Endometrial microvascular endothelial cells (primary cell): Measurements from ENCODE around the gene DPP9. TPM values are rescaled to one million over a fixed set of nuclear protein-coding genes. Genes with fewer than 3 reads are reported as not detected.
"Not testable (repeated sequence)": the region's sequence is repeated elsewhere in the genome, so short reads cannot be mapped to it uniquely, and the experiment has no call there.

Experiments used
- in situ Hi-C: cut with HindIII; loops from 2 replicates; pipeline ENCODE4 v1.10.0; 2017; ENCODE audit warnings: low sequenced_read_pairs, low pct_unique_long_range_greater_than_20kb; ENCODE audit errors: inconsistent ontology term
- total RNA-seq: library from RNA; depleted of rRNA; stranded (reverse); fragments of >200 nt; gene quantifications from one replicate; pipeline ENCODE4 v1.2.3, GENCODE V29; 2015; ENCODE audit errors: inconsistent ontology term

Gene DPP9
- total RNA-seq, 1 donor from 2014 or later, result 58.5 TPM

DNA sequence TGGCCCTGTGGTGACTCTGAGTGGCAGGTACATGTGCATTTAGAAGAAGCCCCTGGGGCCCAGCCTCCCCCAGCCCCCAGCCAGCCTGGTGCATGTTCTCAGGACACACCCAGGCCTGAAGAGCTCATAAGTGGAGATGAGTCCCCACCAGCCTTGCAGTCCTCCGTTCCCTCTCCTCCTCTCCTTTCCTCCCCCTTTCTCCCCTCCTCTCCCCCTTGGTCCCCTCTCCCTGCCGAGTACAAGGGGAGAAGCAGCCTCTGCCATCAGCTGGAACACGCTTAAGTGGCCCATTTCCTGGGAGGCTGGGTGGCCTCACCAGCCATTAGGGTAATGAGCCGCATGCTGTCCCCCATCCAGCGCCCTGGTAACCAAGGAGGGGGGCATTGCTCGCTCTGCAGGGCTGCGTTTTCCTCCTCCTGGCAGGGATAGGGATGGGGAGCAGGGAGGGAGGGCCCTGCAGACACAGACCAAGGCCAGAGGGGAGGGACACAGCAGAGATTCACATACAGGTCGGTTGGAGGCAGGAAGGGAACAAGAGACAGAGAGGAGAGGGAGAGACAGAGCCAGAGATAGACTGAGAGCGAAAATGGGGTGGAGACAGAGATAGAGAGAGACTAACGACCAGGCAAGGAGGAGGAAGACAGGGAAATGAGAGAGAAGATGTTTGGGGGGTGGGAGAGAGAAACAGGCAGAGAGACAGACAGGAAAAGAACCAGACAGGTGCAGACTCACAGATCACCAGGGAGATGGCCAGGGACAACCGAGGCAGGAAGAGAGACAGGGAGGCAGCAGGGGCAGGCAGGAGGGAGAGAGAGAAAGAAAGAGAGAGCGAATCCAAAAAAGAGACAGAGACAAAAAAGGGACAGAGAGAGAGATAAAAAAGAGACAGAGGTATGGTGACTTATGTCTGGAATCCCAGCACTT, 19.3 kb upstream of the DPP9 start:
- in situ Hi-C loops, result no loop called here

- in situ Hi-C loops, result no loop called here
Observed at GRCh38 chr19:4740092-4740491, 16.4 kb upstream of the DPP9 start.

DNA sequence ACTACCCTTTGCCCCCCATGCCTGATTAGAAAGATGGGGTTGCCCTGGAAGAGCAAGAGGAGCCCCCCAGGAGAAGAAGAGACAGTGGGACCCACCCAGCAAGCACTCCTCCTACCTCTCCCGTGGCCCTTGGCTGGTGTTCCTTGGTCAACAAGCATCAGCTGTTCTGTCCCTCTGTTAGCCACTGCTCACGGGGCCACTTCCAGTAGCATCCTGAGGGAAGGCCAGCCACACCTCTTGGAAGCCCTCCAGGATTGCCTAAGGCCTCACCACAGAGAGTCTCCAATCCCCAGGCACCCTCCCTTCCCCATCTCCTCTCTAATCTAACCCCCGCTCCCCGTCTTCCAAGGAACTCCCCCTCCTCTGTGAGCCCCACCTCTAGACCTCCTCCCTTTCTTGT, 15.1 kb upstream of the DPP9 start:
- in situ Hi-C loops, result no loop called here

DNA sequence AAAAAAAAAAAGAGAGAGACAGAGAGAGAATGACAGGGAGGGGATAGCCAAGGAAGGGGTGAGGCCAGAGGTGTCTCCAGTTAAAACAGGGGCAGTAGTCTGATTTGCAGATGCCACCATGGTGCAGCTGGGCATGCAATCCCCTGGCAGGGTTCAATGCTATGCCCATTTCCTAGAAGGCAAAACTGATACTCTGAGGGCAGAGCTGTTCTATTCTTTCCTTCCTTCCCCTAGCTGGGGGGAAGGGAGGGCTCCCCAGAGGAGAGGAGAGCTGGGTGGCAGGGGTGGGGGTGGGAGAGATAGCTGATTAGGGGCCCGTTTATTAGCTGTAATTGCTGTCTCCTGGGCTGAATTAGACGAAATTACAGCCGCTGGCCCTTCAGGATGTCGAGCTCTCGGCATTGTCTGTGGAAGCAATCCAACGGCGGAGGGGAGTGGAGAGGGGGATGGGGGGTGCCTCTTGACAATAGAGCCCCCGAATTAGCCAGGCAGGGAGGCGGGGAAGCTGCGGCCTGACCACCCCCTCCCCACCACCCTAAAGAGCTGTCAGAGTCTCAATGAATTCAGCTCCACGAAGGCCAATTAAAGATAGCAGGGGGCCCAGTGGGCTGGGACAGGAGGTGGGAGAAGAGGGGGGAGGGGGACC, 14.4 kb upstream of the DPP9 start:
- in situ Hi-C loops, result no loop called here

DNA sequence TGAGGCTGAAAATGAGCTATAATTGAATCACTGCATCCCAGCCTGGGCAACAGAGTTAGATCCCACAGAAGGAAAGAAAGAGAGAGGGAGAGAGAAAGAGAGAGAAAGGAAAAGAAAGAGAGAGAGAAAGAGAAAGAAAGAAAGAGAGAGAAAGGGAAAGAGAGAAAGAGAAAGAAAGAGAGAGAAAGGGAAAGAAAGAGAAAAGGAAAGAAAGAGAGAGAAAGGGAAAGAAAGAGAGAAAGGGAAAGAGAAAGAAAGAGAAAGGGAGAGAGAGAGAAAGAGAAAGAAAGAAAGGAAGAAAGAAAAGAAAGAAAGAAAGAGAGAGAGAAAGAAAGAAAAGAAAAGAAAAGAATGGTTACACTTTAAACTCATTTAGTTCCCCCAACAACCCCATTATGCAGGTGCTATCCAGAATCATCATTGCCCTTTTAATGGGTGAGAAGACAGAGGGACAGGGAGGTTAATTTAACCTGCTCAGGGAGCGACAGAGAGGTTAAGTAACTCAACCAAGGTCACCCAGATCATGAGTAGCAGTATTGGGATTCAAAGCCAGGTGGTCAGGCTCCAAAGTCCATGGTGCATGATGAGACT, 10.2 kb upstream of the DPP9 start:
- in situ Hi-C loops, result no loop called here

DNA sequence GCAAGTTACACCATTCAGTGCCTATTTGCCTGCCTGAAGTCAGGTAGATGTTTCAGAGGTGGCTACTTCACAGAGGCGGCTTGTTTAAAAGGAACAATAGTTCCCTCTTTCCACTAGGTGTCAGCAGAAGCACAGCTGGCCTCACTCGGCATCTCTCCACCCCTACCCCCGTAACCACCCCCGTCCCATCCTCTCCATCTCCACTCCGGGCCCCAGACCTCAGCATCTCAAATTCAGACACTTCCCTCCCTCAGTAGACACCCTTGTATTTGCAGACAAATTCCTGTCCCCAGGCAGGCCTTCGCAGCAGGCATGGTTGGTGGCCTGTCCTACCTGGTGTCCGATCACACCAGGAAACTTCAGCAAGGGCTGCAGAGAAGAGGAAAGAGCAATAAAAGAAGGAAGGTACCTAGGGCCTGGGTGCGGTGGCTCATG, 9.1 kb upstream of the DPP9 start:
- in situ Hi-C loops, result no loop called here

DNA sequence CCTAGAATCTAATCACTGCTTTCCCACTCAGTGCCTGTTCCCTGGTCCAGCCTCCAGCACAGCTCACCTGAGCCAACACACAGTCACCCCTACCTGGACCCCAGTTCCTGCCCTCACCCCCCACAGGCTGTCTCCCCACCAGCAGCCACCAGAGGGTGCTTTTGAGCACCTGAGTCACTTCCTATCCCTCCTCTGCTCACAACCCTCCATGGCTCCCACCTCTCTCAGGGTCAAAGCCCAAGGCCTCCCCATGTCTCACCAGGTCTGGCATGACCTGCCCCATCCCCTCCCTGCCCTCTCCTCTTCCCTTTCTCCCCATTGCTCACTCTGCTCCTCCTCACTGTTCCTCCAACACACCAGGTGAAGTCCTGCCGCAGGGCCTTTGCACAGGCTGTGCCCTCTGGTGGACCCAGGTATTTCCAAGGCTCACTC, 7.1 kb upstream of the DPP9 start:
- in situ Hi-C loops, result no loop called here

DNA sequence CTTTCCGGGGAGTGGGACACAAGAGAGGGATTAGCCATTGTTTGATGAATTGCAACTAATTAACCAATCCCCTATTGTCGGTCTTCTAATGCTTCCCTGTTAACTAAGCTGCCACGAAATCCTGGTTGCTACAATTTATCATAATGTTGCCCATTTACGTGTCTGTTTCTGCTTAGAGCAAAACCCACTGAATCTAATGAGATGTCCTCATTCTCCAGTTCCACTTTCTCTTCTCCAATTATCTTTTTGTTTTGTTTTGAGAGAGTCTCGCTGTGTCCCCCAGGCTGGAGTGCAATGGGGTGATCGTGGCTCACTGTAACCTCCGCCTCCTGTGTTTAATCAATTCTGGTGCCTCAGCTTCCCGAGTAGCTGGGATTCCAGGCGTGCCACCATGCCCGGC, 5.2 kb upstream of the DPP9 start:
- in situ Hi-C loops, result no loop called here

DNA sequence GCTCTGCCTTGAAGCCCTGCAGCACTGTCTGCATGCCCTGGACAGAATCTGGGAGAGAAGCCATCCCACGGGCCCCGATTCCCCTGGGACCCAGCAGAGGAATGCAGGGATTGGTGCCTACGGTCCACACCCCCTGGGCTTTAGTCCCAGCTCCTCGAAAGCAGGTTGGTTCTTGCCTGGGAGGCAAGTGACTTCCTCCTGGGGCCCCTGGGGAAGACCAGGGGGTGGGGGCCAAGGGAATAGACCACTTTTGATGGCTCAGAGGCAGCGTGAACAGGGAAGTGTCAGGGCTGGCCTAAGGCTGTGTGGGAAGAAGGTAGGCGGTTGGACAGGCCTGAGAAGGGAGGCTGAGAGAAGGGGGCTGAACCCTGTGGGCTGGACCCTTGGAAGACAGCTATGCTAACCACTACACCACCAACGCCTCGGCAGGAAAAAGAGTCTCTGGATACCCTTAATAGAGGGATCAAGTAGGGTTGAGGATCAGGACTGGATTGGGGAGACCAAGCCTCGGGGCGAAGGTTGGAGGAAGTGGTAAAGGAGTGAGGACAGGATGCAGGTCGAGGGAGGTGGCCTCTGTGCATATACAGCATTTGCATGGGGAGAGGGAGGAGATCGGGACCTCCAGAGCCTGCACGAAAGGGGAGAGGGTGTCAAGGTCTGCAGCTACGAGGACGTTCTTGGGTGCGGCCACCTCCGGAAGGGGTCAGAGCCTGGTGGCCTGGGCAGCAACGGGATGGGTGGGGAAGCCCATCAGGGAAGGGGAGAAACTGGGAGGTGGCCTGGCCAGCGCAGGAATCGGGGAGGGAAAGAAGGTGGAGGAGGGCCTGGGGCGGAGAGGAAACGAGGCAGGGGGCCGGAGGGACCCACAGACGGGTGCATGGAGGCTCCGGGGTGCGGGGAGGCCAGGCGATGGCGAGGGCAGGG, 709 bp downstream of the DPP9 start:
- in situ Hi-C loops, result no loop called here

GRCh38 chr19:4721196-4721595, 2.4 kb downstream of the DPP9 start:
- in situ Hi-C loops, result no loop called here

DNA sequence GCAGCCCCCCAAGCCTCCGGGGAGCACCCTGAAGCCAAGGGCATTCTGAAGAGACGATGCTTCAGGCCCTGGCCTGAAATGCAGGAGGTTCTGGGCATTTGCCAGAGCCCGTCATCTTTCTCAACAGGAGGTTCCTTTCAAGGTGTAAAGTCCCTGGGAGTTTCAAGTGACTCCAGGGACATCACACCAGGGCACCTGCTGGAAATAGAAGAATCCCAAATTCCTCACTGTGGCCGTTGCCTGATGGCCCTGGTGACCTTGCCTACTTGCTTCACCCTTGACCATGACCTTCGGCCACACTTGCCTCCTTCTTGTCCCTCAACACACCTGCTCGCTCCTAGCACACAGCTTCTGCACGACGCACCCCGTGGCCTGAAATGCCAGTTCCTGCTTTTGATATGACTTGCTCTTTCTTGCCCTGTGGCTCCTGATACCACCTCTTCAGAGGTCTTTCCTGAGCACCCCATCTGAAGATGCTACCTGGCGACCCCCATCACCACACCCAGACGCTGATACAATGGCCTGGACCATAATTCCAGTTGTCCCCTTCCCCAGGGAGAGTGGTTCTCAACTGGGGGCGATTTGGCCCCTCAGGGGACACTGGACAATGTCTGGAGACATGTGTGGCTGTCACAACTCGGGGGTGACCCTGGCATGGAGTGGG, 3.5 kb downstream of the DPP9 start:
- in situ Hi-C loops, result no loop called here

GRCh38 chr19:4719499-4719866, 4.2 kb downstream of the DPP9 start:
- in situ Hi-C loops, result no loop called here

DNA sequence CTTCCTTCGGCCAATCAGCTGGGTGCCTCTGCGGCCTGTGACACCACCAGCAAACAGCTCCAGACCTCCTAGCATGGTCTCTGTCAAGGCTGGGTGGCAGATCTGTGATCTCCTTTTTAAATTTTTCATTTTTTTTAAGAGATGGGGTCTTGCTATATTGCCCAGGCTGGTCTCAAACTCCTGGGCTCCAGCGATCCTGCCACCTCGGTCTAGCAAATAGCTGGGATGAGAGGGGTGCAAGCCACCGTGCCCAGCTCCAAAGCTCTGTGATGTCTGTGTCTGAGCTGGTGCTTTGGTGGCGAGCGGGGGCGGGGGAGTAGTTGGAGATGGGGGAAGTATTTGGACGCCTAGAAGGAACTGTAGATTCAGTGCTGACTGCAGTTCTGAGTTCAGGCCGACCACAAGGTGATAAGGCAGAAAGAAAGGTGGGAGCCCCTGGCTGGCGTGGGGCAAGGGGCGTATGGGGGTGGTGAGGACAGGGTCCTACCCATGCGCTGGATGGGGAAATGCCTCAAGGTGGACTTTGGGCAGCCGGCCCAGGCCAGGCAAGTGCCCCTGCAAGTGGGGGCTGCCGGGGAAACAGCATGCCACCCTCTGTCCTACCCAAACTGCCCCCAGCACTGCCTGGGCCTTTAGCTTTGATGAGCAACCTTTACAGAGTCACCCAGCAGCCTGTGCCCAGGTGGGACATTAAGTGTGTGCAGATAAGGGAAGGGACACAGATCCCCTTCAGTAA, 5.5 kb downstream of the DPP9 start:
- in situ Hi-C loops, result no loop called here

DNA sequence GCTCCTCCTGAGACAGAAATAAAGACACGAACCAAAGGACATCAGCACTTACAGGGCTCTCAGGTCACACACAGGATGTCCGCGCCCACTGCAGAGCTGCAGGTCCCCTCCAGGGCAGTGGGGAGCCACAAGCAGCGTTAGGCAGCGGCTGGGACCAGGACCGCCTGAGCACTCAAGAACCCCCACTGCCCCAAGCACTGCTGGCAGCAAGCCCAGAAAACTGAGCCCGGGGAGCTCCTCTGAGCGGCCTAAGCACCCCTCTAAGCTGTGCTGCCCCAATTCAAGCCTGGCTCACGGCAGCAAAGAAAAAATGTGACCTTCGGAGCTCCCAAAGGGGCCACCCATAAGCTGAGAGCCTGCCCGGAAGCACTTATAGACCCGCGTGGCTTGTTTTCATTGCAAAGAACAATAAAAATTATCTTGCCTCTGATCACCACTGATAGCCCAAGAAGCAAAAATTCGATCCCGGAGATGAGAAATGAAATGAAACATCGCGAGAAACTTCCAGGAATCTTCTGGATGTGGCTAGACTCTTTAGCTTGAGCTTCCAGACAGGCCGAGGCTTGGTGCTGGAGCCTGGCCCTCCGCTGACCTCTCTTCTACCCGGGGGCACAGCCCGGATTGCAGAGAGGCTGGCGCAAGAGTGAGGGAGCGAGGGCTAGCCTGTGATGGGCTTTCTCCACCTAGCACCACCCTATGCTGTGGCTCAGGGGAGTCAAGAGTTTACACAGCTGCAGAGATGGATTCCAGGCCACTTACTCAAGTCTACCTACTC, 6.3 kb downstream of the DPP9 start:
- in situ Hi-C loops, result no loop called here

- in situ Hi-C loops, result no loop called here
Observed at GRCh38 chr19:4715529-4716221, 8.0 kb downstream of the DPP9 start.

DNA sequence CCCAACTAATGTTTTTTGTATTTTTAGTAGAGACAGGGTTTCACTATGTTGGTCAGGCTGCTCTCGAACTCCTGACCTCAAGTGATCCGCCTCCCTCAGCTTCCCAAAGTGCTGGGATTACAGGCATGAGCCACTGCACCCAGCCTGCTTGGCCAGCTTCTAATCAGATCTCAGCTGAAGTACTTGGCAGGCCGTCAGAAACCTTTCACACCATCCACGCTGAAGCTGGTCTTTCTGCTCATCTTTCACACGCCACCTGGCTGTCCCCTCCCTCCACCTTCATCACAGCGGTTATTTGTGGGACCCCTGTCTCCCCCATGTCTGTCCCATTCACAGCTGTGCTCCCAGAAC, 8.5 kb downstream of the DPP9 start:
- in situ Hi-C loops, result not testable (repeated sequence)

DNA sequence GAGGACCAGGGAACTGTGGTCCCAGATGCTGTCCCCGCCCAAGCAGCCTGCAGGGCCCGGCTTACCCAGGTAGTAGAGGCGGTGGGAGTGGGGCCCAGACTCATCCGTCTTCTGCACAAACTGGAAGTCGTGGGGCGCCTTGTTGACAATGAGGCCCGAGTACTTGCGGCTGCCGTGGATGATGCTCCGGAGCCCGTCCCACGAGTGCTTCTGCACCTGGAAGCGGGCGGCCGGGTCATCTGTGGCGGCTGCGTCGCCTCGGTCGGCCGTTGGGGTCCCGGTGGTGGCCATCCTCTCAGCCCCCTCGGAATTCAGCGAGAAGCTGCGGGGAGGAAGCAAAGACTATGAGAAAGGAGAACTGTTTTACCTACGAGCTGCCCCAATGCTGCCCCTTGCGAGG, 9.6 kb downstream of the DPP9 start:
- in situ Hi-C loops, result no loop called here
